NK-92 (cell line): ENCODE results near the gene GPM6B.
A peak's percentile ranks its signal among the peaks of the same experiment; 100 is the strongest.

Experiments
- DNase-seq: peaks from one replicate; lab custom pipeline; 2025; ENCODE audit not compliant: unreplicated experiment; lab: John Stamatoyannopoulos, UW

Gene GPM6B

DNA sequence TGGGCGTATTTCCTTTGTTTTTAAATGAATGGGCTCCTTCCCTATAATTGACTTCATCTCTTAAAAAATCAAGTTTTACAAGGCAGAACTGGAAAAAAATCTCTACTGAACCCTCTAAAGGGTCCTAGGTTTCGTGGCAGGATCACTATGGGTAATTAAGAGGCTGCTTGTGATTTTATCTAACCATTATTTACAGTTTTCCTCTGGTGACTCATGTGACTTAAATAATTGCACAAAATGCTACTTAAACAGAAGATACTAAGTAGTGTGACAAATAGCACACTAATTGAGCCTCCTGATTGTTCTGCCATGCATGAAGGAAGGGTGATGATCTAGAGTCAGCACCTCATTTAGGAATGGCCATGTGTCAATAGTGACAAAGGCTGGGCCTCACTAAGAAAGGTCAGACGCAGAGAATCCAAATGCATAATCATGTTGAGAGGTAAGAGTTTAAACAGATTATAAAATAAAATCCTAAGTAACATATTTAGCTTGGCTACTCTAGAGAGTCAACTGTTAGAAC, 46.8 kb downstream of the GPM6B start:
- no peak for DNase-seq

DNA sequence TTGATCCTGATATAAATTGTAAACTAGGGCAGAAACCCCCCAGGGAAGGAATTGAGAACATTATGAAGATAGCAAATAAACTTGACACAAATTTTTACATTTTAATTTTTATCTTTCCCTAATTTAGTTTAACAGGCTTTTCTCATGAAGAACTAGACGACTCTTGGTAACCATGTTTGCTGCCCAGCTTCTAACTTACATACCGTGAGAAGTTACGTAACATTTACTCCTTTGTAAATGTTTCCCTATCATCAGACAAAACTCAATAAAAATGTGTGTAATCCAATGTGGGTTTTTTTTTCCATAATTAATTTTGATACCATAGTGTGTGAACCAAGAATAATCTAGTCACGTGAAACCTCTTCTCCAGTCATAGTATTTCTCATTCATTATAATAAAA, 48.0 kb downstream of the GPM6B start:
- no peak for DNase-seq

DNA sequence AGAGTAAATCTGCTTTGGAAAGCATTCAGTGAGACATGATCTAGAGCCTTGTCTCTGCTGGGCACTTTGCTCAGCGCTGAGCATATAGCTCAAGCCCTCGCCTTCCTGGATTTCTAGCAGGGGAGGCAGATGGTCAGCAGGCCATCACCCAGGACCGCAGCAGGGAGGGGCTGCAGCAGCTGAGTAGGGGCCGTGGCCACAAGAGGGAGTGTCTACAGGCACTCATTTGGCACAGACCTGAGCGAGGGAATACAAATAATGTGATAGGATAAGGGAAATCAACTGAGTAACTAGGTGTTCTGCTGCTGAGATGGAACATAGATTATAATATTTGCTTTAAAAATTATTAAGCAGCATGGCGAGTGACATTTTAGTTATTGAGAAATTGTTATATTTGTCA, 52.1 kb downstream of the GPM6B start:
- DNase-seq: no peak

DNA sequence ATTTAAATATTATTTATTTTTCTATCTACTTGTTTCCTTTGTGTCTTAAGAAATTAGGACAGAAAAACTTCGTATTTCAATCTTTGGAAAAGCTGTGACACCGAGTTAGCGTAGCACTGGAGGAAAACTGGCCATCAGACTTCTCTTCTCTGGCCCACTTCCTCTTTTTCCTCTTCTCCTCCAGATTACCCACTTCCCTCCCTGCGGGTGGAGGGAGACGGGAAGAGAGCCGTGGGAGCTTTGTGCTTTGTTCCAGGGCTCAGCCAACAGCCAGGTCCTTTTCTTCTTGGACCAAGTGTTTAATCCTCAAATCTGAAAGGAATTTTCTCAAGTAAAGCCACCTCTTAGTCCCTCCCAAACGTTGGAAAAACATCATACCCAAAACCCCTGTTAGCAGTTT, 52.6 kb downstream of the GPM6B start:
- no peak for DNase-seq

DNA sequence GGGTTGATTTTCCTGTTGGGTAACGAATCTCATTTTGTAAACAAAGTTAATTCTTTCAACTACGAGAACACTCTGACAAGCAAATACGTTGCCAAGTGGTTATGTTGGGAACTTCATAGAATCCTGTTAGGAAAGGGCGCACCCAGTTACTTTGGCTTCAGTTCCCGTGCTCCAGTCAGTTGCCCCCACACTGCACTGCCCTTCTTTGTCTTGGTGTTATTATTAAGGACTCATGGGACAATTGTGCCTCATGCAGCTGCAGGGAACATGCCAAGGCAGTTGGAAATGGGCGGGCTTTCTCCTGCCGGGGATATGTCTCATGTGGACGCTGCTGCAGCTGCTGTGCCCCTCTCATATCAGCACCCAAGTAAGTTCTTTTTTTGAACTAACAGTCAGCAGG, 53.4 kb downstream of the GPM6B start:
- DNase-seq: no peak

DNA sequence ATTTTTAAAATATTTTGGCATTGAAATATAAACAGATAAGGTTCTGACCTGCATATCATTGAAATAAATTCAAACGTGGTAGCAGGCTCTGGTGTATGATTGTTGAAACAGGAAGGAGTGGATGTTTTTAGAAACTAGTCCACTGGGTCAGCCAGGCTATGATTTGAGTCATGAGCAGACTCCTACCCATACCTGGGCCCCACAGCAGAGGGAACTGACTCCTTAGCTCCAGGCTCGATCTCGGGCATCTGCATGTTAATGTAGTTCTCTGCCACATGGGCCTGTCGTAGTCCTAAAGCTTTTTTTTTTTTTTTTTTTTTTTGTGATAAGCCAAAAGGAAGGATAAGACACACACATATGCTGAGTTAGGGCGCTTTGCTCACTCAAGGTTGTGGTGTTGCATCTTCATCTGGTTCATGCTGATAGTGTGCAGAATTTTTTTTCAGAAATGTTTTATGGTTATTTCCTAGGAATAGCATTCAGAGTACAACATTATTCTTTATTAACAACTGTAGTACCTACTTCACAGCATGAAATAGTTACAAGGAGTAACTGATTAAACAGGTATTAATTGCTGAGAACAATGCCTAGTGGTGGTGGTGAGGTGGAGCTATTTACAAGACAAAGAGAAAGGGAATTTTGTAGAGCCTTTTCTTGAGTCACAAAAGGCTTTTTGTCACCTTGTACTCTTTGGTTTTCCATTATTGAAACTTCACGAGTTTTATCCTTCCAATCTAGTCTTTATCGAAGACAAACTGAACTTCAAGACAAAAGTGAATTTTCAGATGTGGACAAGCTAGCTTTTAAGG, 55.1 kb downstream of the GPM6B start:
- DNase-seq: no peak

DNA sequence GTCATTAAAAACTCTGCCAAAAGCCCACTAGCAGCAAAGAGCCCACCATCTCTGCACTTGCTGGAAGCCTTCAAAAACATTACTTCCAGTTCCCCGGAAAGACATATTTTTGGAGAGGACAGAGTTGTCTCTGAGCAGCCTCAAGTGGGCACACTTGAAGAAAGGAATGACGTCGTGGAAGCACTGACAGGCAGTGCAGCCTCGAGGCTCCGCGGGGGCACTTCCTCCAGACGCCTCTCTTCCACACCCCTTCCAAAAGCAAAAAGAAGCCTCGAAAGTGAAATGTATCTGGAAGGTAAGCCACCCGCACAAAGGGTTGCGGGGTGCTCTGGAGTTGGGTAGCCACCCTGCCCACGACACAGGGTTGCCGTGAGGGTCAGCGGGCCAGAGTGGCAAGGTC, 56.5 kb downstream of the GPM6B start:
- DNase-seq: no peak

DNA sequence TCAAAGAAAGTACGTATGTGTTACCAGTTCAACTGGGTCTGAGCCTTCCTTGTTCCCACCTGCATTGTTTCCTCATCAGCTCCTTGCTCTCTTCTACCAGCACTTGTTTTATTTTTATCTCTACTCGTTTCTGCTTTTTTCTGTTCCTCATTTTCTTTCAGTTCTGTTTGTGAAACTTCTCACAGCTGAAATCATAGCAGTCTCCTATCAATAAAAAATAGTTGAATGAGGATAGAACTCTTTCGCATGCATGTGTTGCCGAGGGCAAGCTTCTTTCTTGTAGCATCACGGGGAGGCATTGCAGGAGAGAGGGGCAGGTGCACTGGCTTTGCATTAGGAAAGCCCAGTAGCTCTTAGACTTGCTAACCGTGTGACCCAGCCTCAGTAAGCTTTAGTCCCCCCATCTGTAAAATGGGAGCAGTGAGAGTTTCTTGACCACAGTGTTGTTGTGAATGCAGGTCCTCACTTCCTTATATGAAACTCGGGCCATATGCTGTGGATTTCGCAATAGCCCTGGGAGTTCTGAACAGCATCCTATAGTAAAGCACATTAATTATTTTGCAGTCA, 57.7 kb downstream of the GPM6B start:
- DNase-seq: no peak

DNA sequence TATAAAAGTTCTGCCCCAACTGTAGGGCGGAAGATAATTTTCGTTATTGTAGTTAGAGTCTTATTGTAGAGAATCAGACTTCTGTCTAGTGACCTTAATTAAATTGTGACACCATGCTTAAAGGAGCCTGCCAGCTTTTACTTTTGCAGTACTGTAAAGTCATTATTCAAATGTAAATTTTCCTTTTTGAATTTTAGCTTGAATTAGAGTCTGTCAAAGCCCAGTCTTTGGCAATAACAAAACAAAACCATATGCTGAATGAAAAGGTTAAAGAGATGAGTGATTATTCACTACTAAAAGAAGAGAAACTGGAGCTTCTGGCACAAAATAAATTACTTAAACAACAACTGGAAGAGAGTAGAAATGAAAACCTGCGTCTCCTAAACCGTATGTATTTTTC, 60.5 kb downstream of the GPM6B start:
- no peak for DNase-seq

DNA sequence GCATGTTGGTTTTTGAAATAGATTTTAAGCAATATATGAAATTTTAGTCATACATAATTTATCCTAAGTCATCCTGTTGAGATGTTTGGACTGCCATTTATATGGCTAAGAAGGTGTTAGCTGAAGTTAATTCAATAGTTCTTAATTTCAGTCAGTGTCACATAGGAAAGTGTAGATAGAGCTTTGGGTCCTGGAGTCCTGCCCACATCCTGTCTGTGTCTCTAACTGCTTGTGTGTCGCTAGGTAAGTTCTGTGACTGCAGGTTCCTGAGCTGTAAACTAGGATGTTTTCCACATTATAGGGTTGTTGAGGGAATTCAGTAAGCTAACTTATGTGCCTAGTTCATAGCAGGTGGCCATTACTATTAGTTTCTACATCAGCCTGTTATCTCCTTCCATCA, 61.6 kb downstream of the GPM6B start:
- no peak for DNase-seq

DNA sequence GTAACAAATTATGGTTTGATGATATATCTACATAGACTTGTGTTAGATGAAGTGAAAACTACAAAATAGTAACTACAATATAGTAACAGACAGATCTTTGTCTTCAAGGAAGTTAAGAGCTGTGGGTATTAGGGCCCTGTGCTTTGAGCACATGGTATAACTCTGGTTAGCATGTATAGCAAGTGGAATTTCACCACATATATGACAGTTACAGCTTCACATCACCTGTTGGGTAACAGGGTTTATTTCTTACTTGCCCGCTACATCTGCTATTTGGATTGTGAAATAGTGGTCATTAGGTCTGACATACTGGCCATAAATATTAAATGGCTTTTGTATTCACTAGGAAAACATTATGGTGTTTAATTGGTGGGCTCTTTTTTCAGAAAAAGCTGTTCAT, 62.1 kb downstream of the GPM6B start:
- no peak for DNase-seq

DNA sequence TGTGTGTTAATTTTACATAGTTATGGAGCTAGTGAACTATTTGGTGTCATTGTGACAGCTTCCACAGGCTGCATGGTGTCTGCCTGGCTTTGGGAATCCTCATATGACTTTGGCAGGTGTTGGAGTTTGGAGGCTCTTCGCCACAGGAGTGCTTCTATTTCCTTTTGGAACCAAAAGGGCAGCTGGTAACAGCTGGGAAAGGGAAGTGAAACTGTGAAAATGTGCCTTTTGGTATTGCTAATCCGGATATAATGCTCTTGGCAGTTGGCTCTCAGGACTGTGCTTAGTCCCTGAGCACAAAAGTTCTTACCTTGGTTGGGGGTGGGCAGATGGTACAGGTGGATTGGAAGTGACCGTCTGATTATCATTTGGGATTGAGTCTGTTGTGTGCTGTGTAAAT, 64.2 kb downstream of the GPM6B start:
- no peak for DNase-seq

DNA sequence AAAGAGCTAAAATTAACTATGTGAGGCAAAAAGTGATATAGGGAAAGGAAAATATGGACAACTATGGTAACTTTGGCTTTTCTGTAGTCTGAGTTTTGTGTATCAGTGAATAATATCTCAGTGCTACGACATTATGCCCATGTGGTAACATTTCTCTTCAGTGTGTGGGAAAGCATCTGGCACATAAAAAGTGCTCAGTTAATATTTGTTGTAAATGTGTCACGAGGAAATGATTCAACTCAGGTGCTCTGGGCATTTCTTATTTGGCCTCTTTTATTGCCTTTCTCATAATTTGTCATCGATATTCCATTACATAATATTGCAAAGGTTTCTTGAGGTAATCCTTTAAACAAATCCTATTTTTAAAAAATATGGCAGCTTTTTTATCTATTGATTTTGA, 64.8 kb downstream of the GPM6B start:
- DNase-seq: no peak

DNA sequence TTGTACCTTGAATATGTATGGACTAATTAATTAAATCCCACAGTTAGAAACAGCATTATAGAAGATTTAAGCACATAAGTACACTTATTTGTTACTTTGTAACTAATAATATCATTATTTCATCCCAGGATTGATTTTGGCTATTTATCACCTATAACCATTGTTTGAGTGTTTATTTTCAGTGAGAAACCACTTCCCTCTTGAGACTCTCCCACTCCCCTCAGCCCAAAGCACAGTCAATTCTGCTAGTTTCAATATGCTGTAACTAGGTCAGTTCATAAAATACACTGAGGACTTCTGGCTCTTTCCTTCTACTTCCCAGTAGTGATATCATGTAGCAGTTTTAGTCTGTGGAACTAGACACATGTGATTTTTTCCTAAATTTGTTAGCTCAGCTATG, 66.1 kb downstream of the GPM6B start:
- no peak for DNase-seq

DNA sequence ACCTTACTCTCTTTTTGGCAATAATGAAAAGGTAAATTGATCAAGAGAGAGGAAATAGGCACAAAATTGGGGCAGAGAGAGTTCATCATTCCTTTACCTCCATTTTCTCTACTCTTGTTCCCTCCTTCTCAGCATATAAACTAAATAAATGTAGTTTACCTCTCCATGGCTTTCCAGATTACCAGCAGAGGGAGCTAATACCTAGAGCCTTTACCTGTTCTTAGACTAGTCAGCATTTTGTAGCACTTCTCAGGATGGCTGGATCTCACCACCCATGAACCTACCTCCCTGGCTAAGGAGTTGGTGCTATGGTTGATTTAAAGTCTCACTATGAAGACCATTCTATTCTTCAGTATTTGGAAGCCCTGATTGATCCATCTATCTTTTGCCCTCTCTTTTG, 66.7 kb downstream of the GPM6B start:
- no peak for DNase-seq

DNA sequence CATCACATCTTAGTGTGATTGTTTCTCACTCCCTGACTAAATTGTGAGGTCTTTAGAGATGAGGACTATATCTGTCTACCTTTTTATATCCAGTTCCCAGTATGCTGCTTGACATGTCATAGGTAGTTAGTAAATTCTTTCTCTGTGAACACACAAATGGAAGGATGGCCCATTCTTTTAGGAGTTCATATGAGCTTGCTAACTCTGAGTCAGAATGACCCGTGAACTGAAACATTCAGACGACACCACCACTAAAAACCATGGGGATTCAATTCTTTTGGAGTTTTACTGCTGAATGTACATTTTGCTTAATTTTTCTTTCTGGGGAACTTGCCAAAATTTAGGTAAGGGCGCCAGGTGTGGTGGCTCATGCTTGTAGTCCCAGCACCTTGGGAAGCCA, 68.4 kb downstream of the GPM6B start:
- DNase-seq: no peak

DNA sequence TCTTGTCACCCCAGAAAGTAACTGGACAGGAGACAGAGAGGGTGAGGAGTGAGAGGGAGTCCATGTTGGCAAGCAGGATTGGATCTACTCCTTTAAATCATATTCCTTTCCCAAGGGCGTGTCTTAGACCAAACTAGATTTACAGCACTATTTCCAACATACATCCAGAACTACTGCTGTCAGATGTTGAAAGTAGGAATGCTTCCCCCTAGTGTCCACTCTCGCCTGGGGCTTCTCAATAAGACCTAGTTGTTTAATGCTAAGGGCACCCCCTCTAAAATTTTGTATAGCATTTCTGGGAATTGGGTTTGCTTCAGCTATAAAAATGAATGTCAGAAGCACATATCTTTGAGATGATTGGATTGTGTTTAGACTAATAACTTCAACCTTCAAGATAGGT, 69.1 kb downstream of the GPM6B start:
- DNase-seq: no peak

DNA sequence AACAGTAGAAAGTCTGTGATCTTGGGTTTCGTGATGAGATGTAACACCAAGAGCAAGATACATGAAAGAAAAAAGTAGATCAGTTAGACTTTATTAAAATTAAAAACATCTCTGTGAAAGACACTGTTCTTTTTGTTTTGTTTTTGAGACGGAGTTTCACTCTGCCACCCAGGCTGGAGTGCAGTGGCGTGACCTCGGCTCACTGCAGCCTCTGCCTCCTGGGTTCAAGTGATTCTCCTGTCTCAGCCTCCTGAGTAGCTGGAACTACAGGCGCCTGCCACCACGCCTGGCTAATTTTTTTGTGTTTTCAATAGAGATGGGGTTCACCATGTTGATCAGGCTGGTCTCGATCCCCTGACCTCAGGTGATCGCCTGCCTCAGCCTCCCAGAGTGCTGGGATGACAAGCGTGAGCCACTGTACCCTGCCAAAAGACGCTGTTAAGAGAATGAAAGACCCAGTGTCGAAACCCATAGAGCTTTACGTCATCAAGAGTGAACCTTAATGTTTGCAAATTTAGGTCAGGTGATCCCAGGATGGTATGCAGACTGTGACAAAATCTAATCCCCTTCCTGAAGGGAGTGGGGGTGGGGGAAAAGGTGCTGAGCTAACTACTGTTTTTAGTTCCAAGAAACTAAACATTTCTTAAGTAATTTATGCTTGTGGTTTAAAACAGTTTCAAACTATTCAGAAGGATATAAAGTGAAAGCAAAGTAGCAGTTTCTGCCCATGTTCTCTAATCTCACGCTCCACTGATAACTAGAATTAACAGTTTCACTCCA, 74.3 kb downstream of the GPM6B start:
- DNase-seq: no peak

DNA sequence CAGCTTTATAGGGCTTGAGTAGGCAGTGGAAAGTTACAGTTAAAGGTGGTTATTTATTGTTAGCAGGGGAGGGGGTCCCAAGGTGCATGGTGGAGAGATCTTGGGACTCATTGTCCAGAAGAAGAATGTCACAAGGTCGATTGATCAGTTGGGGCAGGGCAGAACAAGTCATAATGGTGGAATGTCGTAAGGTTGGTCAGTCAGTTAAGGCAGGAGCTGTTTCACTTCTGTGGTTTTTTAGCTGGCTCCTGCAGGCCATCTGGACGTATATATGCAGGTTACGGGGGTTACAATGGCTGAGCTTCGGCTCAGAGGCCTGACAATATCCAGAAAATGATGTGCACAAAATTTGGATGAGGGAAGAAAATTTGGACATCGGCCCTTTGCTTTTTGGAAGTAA, 75.2 kb downstream of the GPM6B start:
- DNase-seq: no peak

DNA sequence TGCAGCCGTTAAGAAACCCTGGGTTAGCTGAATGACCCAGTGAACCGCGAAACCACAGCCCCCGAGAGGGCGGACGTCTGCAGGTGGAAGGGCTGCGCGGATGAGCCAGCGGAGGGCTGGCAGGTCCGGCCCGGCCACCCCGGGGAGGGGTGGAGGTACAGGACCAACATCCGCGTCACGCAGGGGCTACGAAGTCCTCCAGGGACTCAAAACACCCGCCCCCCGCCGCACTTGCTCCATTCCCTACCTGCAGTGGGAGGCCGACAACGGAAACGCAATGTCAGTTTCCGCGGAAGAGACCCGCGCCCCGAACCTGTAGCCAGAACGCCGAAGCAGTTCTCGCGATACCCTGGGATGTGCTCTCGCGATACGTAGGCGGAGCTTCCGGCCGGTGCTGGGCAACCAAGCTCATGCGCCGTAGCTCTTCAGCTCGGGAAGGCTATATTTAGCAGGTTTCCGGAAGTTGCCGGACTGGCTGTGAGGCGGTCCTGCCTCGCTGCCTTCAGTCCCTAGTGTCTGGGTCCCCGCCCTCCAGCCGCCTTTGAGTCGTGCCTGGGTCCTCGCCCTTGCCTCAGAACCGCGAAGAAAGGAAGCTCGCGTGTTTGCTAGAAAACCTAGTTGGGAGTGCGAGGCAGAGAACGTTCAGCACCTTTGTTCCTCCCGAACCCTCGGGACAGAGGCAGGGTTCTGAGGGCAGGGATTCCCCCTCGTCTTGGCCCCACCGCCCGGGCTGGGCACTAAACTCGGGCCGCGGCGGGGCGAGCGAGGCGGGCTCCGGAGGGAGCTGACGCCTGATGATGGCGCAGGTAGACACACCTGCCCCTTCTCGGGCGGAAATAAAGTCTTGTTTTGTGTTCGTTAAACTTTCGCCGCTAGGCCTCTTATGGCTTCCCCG, 82.4 kb downstream of the GPM6B start, which contains the start of the genes OFD1 and TRAPPC2:
OFD1 (plus strand) TSS at position 471 of the 895 bp plus-strand sequence; CDS start at position 795, 324 bp downstream.
TRAPPC2 (minus strand) TSS at position 343 of the 895 bp plus-strand sequence. CDS start 14,657 bp downstream, outside the sequence.
- DNase-seq: peak; percentile 47

DNA sequence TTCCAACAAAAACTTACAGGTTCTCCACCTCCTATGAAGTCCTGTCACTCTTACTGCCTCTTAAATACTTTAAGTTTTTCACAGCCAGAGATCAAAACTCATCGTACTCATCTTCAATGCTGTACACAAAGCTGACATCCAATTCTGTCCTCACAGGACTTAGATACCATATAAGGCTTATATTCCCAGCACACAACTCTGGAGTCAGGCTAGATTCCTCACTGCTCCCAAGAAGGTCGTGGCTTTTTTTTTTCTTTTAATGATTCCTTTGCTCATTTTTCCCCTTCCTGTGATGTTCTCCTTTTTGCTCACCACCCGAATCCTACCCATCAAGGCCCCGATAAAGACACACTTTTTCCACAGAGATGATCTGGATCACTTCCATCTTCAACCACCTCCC, 83.4 kb downstream of the GPM6B start:
- DNase-seq: no peak
